GM21515 (cell line): ENCODE results near the gene TRPM5.
"Not testable (repeated sequence)": the region's sequence is repeated elsewhere in the genome, so short reads cannot be mapped to it uniquely, and the experiment has no call there.

ENCODE experiments used
- ATAC-seq: cut with Tn5 transposase; IDR thresholded peaks from one replicate; pipeline ENCODE4 v1.9.1; 2021; ENCODE audit not compliant: unreplicated experiment

Gene TRPM5

GRCh38 chr11:2443881-2444820, at the start of gene TRPM5:
TSS of gene TRPM5 (minus strand) at chr11:2444514. CDS start at chr11:2423036, 21,478 bp downstream.
- ATAC-seq: no peak

GRCh38 chr11:2489083-2489482, 44.8 kb upstream of the TRPM5 start:
- no peak for ATAC-seq

- no peak for ATAC-seq
Observed at GRCh38 chr11:2488004-2488403, 43.7 kb upstream of the TRPM5 start.

GRCh38 chr11:2484576-2485125, 40.3 kb upstream of the TRPM5 start:
- no peak for ATAC-seq

GRCh38 chr11:2483426-2483825, 39.1 kb upstream of the TRPM5 start:
- no peak for ATAC-seq

GRCh38 chr11:2482745-2483144, 38.4 kb upstream of the TRPM5 start:
- no peak for ATAC-seq

- ATAC-seq: no peak
Observed at GRCh38 chr11:2482204-2482603, 37.9 kb upstream of the TRPM5 start.

- ATAC-seq: no peak
Observed at GRCh38 chr11:2481253-2481652, 36.9 kb upstream of the TRPM5 start.

GRCh38 chr11:2480874-2481220, 36.5 kb upstream of the TRPM5 start:
- no peak for ATAC-seq

- ATAC-seq: not testable (repeated sequence)
Observed at GRCh38 chr11:2480067-2480873, 36.0 kb upstream of the TRPM5 start.

- no peak for ATAC-seq
Observed at GRCh38 chr11:2477936-2478335, 33.6 kb upstream of the TRPM5 start.

GRCh38 chr11:2477254-2477653, 32.9 kb upstream of the TRPM5 start:
- no peak for ATAC-seq

GRCh38 chr11:2475136-2475918, 31.0 kb upstream of the TRPM5 start:
- no peak for ATAC-seq

GRCh38 chr11:2474059-2474901, 30.0 kb upstream of the TRPM5 start:
- ATAC-seq: no peak

GRCh38 chr11:2473361-2474058, 29.2 kb upstream of the TRPM5 start:
- no peak for ATAC-seq

- no peak for ATAC-seq
Observed at GRCh38 chr11:2472428-2473186, 28.3 kb upstream of the TRPM5 start.

GRCh38 chr11:2471804-2472096, 27.4 kb upstream of the TRPM5 start:
- no peak for ATAC-seq

GRCh38 chr11:2471048-2471803, 26.9 kb upstream of the TRPM5 start:
- ATAC-seq: no peak
